GM18498 (cell line): ENCODE data around the gene COL21A1.

Experiments
- ATAC-seq: cut with Tn5 transposase; IDR thresholded peaks from one replicate; pipeline ENCODE4 v1.9.1; 2021; ENCODE audit warnings: mild to moderate bottlenecking, moderate library complexity; ENCODE audit not compliant: unreplicated experiment

Gene COL21A1

GRCh38 chr6:56140090-56140489 lies 107.3 kb downstream of the COL21A1 start:
- ATAC-seq, result no peak

- no peak for ATAC-seq
Observed at GRCh38 chr6:56115715-56116114, 131.7 kb downstream of the COL21A1 start.

GRCh38 chr6:56109149-56109548 lies 138.2 kb downstream of the COL21A1 start:
- no peak for ATAC-seq

GRCh38 chr6:56106231-56106630 lies 141.1 kb downstream of the COL21A1 start:
- ATAC-seq, result no peak

GRCh38 chr6:56104591-56104990 lies 142.8 kb downstream of the COL21A1 start:
- ATAC-seq, result no peak

- ATAC-seq, result no peak
Observed at GRCh38 chr6:56102216-56102615, 145.2 kb downstream of the COL21A1 start.

- ATAC-seq, result no peak
Observed at GRCh38 chr6:56101141-56101553, 146.2 kb downstream of the COL21A1 start.

- ATAC-seq, result no peak
Observed at GRCh38 chr6:56096946-56097621, 150.3 kb downstream of the COL21A1 start.

- ATAC-seq, result no peak
Observed at GRCh38 chr6:56096541-56096940, 150.8 kb downstream of the COL21A1 start.

- ATAC-seq, result no peak
Observed at GRCh38 chr6:56093776-56094175, 153.6 kb downstream of the COL21A1 start.

- ATAC-seq, result no peak
Observed at GRCh38 chr6:56091159-56091869, 156.1 kb downstream of the COL21A1 start.

- no peak for ATAC-seq
Observed at GRCh38 chr6:56088641-56089040, 158.7 kb downstream of the COL21A1 start.

GRCh38 chr6:56087421-56087820 lies 160.0 kb downstream of the COL21A1 start:
- ATAC-seq, result no peak

GRCh38 chr6:56079751-56080540 lies 167.4 kb downstream of the COL21A1 start:
- ATAC-seq, result no peak

- no peak for ATAC-seq
Observed at GRCh38 chr6:56076033-56076432, 171.3 kb downstream of the COL21A1 start.

GRCh38 chr6:56073761-56074160 lies 173.6 kb downstream of the COL21A1 start:
- ATAC-seq, result no peak

GRCh38 chr6:56073315-56073714 lies 174.1 kb downstream of the COL21A1 start:
- no peak for ATAC-seq

GRCh38 chr6:56072856-56073255 lies 174.5 kb downstream of the COL21A1 start:
- no peak for ATAC-seq

GRCh38 chr6:56065408-56065807 lies 182.0 kb downstream of the COL21A1 start:
- no peak for ATAC-seq

- ATAC-seq, result no peak
Observed at GRCh38 chr6:56062836-56063235, 184.5 kb downstream of the COL21A1 start.

GRCh38 chr6:56058636-56059035 lies 188.7 kb downstream of the COL21A1 start:
- ATAC-seq, result no peak
